ENCODE measurements around the gene TTC23.

DNA sequence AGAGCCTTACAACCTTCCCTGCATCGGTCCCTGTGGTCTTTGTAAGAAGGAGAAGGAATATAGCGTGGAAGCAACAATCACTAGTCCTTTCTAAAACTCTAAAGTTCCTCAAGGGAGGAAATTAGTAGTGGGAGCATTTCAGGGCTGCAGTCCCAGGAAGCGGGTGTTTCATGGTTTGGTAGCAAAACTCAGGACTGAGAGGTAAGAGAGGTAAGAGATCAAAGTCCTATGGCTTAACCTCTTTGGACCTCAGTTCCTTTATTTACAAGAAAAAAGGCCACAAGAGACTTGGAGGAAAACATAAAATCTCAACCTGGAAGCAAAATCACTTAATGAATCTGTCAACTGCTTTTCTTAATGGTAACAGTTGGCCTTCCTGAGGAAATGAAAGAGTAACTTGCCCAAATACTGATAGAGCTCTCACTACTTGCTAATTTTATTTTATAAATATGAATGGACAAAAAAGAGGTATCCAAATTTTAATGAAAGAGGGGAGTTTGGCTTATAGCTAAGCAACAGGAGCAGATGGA lies 16.2 kb upstream of the TTC23 start:
- no peak for TF ChIP-seq GATA3 (IDR thresholded peaks at IDR 0.05; ENCODE audit: low read depth, low read length)
- TF ChIP-seq GATA2 (IDR thresholded peaks at IDR 0.05; ENCODE audit: low read depth, low read length), result no peak

All from SH-SY5Y (cell line).